ENCODE measurements around the gene PEDS1.
"Not testable (repeated sequence)": the region's sequence is repeated elsewhere in the genome, so short reads cannot be mapped to it uniquely, and the experiment has no call there.

PEDS1 gene

GRCh38 chr20:50163570-50164317, 10.2 kb upstream of the PEDS1 start:
- peak; percentile 79 for DNase-seq (ENCODE audit: low read depth)

DNA sequence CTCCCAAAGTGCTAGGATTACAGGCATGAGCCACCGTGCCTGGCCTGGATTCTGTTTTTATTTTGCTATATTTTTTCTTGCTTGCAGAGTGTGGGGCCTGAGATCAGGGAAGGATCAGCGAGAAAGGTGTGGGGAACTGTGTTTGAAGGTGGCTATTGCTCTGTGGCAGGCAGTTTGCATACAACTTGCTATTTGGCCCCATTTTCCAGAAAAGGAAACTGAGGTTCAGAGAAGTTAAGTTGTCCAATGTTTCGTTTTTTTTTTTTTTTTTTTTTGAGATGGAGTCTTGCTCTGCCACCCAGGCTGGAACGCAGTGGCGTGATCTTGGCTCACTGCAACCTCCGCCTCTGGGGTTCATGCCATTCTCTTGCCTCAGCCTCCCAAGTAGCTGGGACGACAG, 8.0 kb upstream of the PEDS1 start:
- DNase-seq (ENCODE audit: low read depth), result not testable (repeated sequence)

DNA sequence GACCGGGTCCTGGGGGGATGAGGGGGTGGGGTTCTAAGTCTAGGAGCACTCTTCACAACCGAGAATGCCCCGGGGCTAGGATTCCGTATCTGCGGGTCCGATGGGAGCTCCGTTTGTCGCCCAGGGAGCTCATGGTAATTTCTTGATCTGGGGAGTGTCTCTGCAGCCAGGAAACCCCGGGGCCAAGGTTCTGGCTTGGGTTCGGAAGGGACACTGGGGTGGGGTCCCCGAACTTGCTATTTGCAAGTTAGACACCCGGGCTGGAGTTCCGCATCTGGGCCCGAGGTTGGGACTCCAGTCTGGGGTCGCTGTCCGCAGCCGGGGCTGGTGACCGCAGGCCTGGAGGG, 397 bp downstream of the PEDS1 start:
- DNase-seq (ENCODE audit: low read depth), result no peak

GRCh38 chr20:50152394-50153152, 950 bp downstream of the PEDS1 start:
- DNase-seq (ENCODE audit: low read depth), result no peak

DNA sequence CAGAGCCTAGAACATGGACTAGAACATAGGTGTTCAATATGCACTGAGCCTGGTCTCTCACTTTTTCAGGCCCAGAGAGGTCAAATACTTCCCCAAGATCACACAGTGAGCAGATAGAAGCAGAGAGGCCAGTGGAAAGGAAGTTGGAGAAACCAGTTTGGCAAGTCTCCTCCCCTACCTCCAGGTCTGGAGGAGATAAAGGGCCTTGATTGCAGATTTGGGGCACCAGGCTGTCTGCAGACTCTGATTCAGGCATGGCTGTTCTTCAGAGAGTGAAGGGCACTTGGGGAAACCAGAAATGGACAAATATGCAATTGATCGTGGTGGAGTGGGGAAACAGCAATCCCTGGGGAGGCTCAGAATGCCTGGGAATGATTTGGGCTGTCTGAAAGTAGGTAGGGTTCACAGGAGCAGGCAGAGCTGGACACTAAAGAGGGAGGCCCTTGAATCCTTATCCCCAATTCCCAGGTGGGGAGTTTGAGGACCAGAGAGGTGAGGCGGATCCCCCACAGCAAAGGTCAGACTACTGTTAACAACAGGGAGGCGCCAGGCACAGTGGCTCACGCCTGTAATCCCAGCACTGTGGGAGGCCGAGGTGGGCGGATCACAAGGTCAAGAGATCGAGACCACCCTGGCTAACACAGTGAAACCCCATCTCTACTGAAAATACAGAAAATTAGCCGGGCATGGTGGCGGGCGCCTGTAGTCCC, 2.3 kb downstream of the PEDS1 start:
- DNase-seq (ENCODE audit: low read depth), result no peak

GRCh38 chr20:50149481-50150254, 3.9 kb downstream of the PEDS1 start:
- no peak for DNase-seq (ENCODE audit: low read depth)

- DNase-seq (ENCODE audit: low read depth), result no peak
Measured at GRCh38 chr20:50146732-50147662, 6.5 kb downstream of the PEDS1 start.

DNA sequence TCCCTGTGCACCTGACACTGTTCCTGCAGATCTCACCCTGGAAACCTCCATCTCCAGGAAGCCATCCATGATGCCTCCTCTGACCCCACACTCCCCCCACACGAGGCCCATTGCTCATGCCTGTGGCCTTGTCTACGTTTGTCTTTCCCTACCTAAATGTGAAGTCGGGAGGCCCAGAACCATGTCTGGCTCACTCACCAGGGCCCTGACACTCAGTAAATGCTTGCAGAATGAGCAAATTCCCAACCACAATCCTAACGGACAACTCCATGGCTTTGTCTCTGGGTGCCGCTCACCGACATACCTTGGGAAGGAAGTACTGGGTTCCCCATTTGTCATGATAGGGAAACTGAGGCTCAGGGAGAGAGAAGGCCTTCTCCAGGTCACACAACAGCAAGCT, 7.3 kb downstream of the PEDS1 start:
- DNase-seq (ENCODE audit: low read depth), result no peak

- no peak for DNase-seq (ENCODE audit: low read depth)
Measured at GRCh38 chr20:50145566-50145965, 8.0 kb downstream of the PEDS1 start.

DNA sequence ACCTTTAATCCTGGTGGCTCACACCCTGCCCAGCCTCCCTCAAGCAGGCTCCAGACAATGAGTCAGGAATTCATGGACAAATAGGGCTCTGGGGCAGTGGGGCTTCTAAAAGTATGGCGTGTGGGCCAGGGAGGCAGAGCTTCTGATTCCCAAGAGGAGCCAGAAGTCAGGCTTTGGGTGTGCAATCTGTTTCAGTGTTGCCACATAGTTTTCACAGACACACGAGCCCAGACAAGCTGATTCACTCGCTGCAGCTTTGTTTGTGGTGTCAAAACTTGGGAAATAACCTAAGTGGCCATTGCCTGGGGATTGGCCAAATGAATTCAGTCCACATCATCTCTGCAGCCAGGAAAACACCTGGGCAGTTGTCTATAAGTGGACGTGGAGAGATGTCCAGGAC, 9.2 kb downstream of the PEDS1 start:
- peak; percentile 97 for DNase-seq (ENCODE audit: low read depth)

GRCh38 chr20:50142812-50143211, 10.7 kb downstream of the PEDS1 start:
- DNase-seq (ENCODE audit: low read depth), result no peak

- no peak for DNase-seq (ENCODE audit: low read depth)
Measured at GRCh38 chr20:50141811-50142561, 11.5 kb downstream of the PEDS1 start.

DNA sequence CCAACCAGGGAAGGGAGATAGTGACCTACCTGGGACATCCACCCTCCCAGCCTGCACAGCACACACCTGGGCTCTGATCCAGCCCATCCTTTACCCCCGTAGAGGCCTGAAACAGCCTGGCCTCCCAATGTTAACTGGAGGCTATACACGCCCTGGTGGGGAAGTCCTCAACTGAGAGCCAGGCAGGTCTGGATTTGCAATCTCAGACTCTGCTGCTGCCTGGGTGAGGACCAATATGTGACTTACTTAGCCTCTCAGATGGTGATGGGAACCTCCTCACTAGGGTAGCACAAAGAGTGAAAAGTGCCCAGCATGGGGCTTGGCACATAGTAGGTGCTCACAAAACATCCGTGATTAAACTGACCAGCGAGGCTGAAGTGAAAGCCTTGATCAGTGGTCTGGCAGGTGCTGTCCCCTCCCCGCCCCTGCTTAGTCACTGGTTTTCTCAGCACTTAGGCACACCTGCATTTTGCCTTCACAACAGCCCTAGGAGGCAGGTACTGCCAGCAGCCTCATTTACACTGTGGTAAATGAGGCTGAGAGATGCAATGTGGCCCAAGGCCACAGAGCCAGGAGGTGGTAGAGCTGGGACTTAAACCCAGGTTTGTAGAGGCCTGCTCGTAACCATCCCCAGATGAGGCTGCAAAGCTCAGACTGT, 12.4 kb downstream of the PEDS1 start:
- DNase-seq (ENCODE audit: low read depth), result no peak

DNA sequence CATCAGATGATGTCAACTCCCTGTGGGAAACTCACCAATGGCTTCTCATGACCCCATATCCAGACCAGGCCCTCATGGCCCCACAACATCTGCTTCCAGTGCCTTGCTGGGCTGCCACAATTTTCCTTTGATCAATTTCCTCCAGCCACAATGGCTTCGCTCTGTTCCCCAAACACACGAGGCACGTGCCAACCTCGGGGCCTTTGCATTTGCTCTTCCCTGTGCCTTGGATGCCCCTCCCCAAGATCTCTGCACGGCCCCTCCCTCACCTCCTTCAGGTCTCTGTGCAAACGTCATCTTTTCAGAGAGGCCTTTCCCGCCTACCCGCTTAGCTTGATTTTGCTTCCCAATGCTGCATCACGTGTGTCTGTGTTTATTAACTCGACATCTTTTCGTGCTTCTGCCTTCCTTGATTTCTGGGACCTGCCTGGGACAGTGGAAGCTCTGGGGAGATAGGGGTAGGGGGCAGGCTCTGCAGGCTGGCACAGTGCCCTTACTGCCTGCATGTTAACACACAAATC, 13.1 kb downstream of the PEDS1 start:
- DNase-seq (ENCODE audit: low read depth), result no peak

- DNase-seq (ENCODE audit: low read depth), result no peak
Measured at GRCh38 chr20:50138479-50139393, 14.8 kb downstream of the PEDS1 start.

GRCh38 chr20:50138120-50138478, 15.4 kb downstream of the PEDS1 start:
- no peak for DNase-seq (ENCODE audit: low read depth)

DNA sequence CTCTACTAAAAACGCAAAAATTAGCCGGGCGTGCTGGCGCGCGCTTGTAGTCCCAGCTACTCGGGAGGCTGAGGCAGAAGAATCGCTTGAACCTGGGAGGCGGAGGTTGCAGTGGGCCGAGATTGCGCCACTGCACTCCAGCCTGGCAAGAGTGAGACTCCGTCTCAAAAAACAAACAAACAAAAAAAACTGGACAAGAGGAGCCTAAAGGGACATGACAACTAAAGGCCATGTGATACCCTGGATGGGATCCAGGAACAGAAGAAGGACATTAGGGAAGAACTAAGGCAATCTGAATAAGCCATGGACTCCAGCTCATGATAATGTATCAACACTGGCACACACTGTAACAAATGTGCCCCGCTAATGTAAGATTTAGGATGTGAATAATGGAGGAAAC, 15.8 kb downstream of the PEDS1 start:
- not testable (repeated sequence) for DNase-seq (ENCODE audit: low read depth)

GRCh38 chr20:50136822-50137599, 16.5 kb downstream of the PEDS1 start:
- DNase-seq (ENCODE audit: low read depth), result no peak

Data from GM04504 (cell line).